ENCODE measurements around the gene OR8G5. TPM values are rescaled to one million over a fixed set of nuclear protein-coding genes. Genes with fewer than 3 reads are reported as not detected.
"Not testable (repeated sequence)": the region's sequence is repeated elsewhere in the genome, so short reads cannot be mapped to it uniquely, and the experiment has no call there.

OR8G5 gene
- total and polyA plus RNA-seq, 4 donors = not detected

DNA sequence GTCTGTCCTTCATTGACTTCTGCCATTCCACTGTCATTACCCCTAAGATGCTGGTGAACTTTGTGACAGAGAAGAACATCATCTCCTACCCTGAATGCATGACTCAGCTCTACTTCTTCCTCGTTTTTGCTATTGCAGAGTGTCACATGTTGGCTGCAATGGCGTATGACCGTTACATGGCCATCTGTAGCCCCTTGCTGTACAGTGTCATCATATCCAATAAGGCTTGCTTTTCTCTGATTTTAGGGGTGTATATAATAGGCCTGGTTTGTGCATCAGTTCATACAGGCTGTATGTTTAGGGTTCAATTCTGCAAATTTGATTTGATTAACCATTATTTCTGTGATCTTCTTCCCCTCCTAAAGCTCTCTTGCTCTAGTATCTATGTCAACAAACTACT, 6.3 kb upstream of the OR8G5 start:
- H3K36me3 ChIP-seq (ENCODE audit: control insufficient read depth in 4 of 4, insufficient read depth in 3 of 4, low read depth in 1 of 4, low read length in 3 of 4); H3K27ac ChIP-seq (ENCODE audit: low read depth in 1 of 2, low read length in 2 of 2); H3K4me3 ChIP-seq (ENCODE audit: low read depth in 1 of 3, low read length in 3 of 3); H3K9me3 ChIP-seq (ENCODE audit: control insufficient read depth in 4 of 4, low read length in 3 of 4); H3K27me3 ChIP-seq (ENCODE audit: control insufficient read depth in 4 of 4, insufficient read depth in 4 of 4, low read length in 3 of 4); H3K4me1 ChIP-seq (ENCODE audit: control insufficient read depth in 4 of 4, insufficient read depth in 4 of 4, low read length in 3 of 4); H3K9ac ChIP-seq (ENCODE audit: low read depth in 1 of 2, low read length in 2 of 2); DNase-seq (ENCODE audit: low spot score): not testable (repeated sequence)
- WGBS = 55% methylated on average over 3 of the region's 3 CpGs

DNA sequence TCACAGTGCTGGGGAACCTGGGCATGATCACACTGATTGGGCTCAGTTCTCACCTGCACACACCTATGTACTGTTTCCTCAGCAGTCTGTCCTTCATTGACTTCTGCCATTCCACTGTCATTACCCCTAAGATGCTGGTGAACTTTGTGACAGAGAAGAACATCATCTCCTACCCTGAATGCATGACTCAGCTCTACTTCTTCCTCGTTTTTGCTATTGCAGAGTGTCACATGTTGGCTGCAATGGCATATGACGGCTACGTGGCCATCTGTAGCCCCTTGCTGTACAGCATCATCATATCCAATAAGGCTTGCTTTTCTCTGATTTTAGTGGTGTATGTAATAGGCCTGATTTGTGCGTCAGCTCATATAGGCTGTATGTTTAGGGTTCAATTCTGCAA, 8.9 kb downstream of the OR8G5 start:
- not testable (repeated sequence) for H3K27me3 ChIP-seq (ENCODE audit: control insufficient read depth in 4 of 4, insufficient read depth in 4 of 4, low read length in 3 of 4); H3K27ac ChIP-seq (ENCODE audit: low read depth in 1 of 2, low read length in 2 of 2); H3K9ac ChIP-seq (ENCODE audit: low read depth in 1 of 2, low read length in 2 of 2); H3K36me3 ChIP-seq (ENCODE audit: control insufficient read depth in 4 of 4, insufficient read depth in 3 of 4, low read depth in 1 of 4, low read length in 3 of 4); H3K4me3 ChIP-seq (ENCODE audit: low read depth in 1 of 3, low read length in 3 of 3); DNase-seq (ENCODE audit: low spot score); H3K4me1 ChIP-seq (ENCODE audit: control insufficient read depth in 4 of 4, insufficient read depth in 4 of 4, low read length in 3 of 4); H3K9me3 ChIP-seq (ENCODE audit: control insufficient read depth in 4 of 4, low read length in 3 of 4)
- 60% methylated on average over 4 of the region's 4 CpGs for WGBS

DNA sequence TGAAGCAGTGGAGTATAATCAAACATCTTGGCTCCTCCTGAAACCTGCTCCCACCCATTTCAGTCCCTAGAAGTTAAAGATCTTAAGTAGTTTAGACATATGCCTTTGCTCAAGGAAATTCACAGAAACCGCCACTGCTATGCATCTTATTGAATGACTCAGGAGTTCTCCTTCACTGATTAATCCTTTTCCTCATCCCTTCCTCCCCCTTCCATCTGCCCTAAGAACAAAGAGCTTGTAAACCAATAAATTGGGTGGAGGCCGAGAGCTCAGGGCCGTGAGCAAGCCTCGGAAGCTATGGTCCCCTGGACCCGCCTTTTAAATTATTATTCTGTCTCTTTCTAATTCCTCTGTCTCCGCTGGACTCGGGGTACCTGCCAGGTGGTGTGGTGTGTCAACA, 14.7 kb downstream of the OR8G5 start:
- H3K9ac ChIP-seq (ENCODE audit: low read depth in 1 of 2, low read length in 2 of 2); H3K4me1 ChIP-seq (ENCODE audit: control insufficient read depth in 4 of 4, insufficient read depth in 4 of 4, low read length in 3 of 4); H3K9me3 ChIP-seq (ENCODE audit: control insufficient read depth in 4 of 4, low read length in 3 of 4); H3K4me3 ChIP-seq (ENCODE audit: low read depth in 1 of 3, low read length in 3 of 3); H3K27me3 ChIP-seq (ENCODE audit: control insufficient read depth in 4 of 4, insufficient read depth in 4 of 4, low read length in 3 of 4); DNase-seq (ENCODE audit: low spot score); H3K27ac ChIP-seq (ENCODE audit: low read depth in 1 of 2, low read length in 2 of 2); H3K36me3 ChIP-seq (ENCODE audit: control insufficient read depth in 4 of 4, insufficient read depth in 3 of 4, low read depth in 1 of 4, low read length in 3 of 4): not testable (repeated sequence)
- WGBS = 68% methylated on average over 7 of the region's 7 CpGs

DNA sequence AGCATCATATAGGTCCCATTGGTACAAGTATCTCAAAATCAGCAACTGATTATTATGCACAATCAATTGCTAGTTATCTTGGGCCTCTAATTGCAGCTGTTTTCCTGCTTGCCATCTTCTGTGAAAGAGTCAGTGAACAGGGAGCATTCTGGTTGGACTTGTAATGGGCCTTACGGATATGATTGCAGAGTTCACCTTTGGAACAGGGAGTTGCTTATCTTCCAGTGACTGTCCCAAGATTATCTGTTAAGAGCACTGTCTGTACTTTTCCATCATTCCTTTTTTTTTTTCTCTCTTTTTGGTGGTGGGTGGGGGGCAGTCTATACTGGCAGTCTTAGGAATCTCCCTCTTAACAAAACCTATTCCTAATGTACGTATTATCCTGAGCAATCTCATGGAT, 17.8 kb downstream of the OR8G5 start:
- H3K9me3 ChIP-seq (ENCODE audit: control insufficient read depth in 4 of 4, low read length in 3 of 4) = no peaks in the 10 kb centered on the region
- no peak for DNase-seq (ENCODE audit: low spot score)
- no peak overlapping the region for H3K9ac ChIP-seq (ENCODE audit: low read depth in 1 of 2, low read length in 2 of 2)
- H3K4me3 ChIP-seq (ENCODE audit: low read depth in 1 of 3, low read length in 3 of 3) = no peak overlapping the region
- no peaks in the 10 kb centered on the region for H3K36me3 ChIP-seq (ENCODE audit: control insufficient read depth in 4 of 4, insufficient read depth in 3 of 4, low read depth in 1 of 4, low read length in 3 of 4)
- no peak overlapping the region for H3K27ac ChIP-seq (ENCODE audit: low read depth in 1 of 2, low read length in 2 of 2)
- WGBS = 79% methylated on average over 2 of the region's 2 CpGs
- no peaks in the 10 kb centered on the region for H3K27me3 ChIP-seq (ENCODE audit: control insufficient read depth in 4 of 4, insufficient read depth in 4 of 4, low read length in 3 of 4)
- no peak for TF ChIP-seq CTCF (IDR thresholded peaks at IDR 0.05; ENCODE audit: low read depth, low read length, missing input control)
- no peak for TF ChIP-seq HNF4G (IDR thresholded peaks at IDR 0.05)
- TF ChIP-seq HNF4A (conservative IDR thresholded peaks at IDR 0.05) = no peak
- TF ChIP-seq ATF3 (IDR thresholded peaks at IDR 0.05) = no peak
- TF ChIP-seq FOXA1 (IDR thresholded peaks at IDR 0.05) = no peak
- TF ChIP-seq TAF1 (conservative IDR thresholded peaks at IDR 0.05) = no peak
- TF ChIP-seq, protein P1, sequence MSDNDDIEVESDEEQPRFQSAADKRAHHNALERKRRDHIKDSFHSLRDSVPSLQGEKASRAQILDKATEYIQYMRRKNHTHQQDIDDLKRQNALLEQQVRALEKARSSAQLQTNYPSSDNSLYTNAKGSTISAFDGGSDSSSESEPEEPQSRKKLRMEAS (IDR thresholded peaks at IDR 0.05) = no peak
- TF ChIP-seq RAD21 (IDR thresholded peaks at IDR 0.05) = no peak
- TF ChIP-seq REST (IDR thresholded peaks at IDR 0.05) = no peak
- no peak for TF ChIP-seq EGR1 (IDR thresholded peaks at IDR 0.05; ENCODE audit: low read depth in 2 of 2)
- TF ChIP-seq RXRA (IDR thresholded peaks at IDR 0.05) = no peak
- TF ChIP-seq ZBTB33 (IDR thresholded peaks at IDR 0.05) = no peak
- TF ChIP-seq JUND (IDR thresholded peaks at IDR 0.05) = no peak
- no peak for TF ChIP-seq NR2F2 (IDR thresholded peaks at IDR 0.05)
- TF ChIP-seq FOXA2 (IDR thresholded peaks at IDR 0.05) = no peak
- H3K4me1 ChIP-seq (ENCODE audit: control insufficient read depth in 4 of 4, insufficient read depth in 4 of 4, low read length in 3 of 4) = no peaks in the 10 kb centered on the region
